Adrenal gland (tissue), 12 donors: ENCODE results near the gene NUDCD2. TPM values are rescaled to one million over a fixed set of nuclear protein-coding genes. Genes with fewer than 3 reads are reported as not detected.

Experiments
- polyA plus RNA-seq, 3 donors: library from polyadenylated mRNA; stranded (reverse); fragments of 200-250 nt in 2 of 3; fragments of 350-450 nt in 1 of 3; fragmentation: Illumina TruSeq in 1 of 3; extraction: RNeasy Lipid Tissue Mini Kit (QIAGEN cat#74804) in 1 of 3; gene quantifications; one replicate each; pipeline ENCODE4 v1.2.3, GENCODE V29; 2013 to 2014
- small RNA-seq, 2 donors: library from RNA; depleted of rRNA; stranded (forward); fragments of <200 nt; gene quantifications; one replicate each; pipeline ENCODE3, GENCODE V24; 2016
- total RNA-seq, 9 donors: library from RNA; depleted of rRNA in 4 of 9; stranded (reverse); fragments of >200 nt in 4 of 9; fragments of 120-200 nt in 1 of 9; fragmentation: NEBNext Ultra II Directional in 1 of 9; extraction: Animal tissue kit (Norgen Biotek cat#: 25700) in 1 of 9; gene quantifications; one replicate each; pipeline versions ENCODE4 v1.1.0 to v1.2.4, GENCODE V29; 2013 to 2023
- donor health status: healthy with polysubstance abuse.
- donor health status: Bipolar disorder and iron deficiency.
- donor health status: DM: yes; HTN: yes; CAD: no.
- donor health status: DM: no; HTN: no; CAD: no.
- donor health status: DM: no; HTN: no; CAD: no.
- donor health status: DM: yes; HTN: yes; CAD: no.

Gene NUDCD2
- total and polyA plus RNA-seq, 12 donors: 3.5 to 28.1 (median 8.8) TPM

Small RNA genes within 50 kb of the gene (small RNA-seq; reads per million reads assigned to genes)
- gene AC008723.1: 0 reads per million in 2 donors

Other genes with a start within 250 kb of the NUDCD2 start
- gene CCNG1, start 22.5 kb downstream of the NUDCD2 start, total RNA-seq: 100 to 1,000 TPM in 8 of 9 donors, 10 to 100 TPM in 1; 67.1 to 198 (median 153) TPM
- 10 to 100 TPM; 67.8 to 70.8 (median 70.0) TPM for gene CCNG1, start 22.5 kb downstream of the NUDCD2 start, polyA plus RNA-seq
- 10 to 100 TPM in 1 of 9 donors, 1 to 10 TPM in 6, under 1 TPM in 1, not detected in 1; 0.95 to 10.3 (median 1.6) TPM for gene HMMR, start 530 bp upstream of the NUDCD2 start, total RNA-seq
- gene HMMR, start 530 bp upstream of the NUDCD2 start, polyA plus RNA-seq: 1 to 10 TPM in 1 of 3 donors, under 1 TPM in 2; 0.24 to 4.1 (median 0.32) TPM
- 10 to 100 TPM; 43.5 to 83.7 (median 59.2) TPM for gene MAT2B, start 45.5 kb upstream of the NUDCD2 start, total RNA-seq
- gene MAT2B, start 45.5 kb upstream of the NUDCD2 start, polyA plus RNA-seq: 10 to 100 TPM; 20.9 to 64.9 (median 21.9) TPM